Vagina (tissue), 2 donors: Measurements from ENCODE around the gene PZP.

Source experiments
- POLR2A ChIP-seq, 2 donors: fragments of 450-650 bp; IDR thresholded peaks; one replicate each; pipeline ENCODE4 v1.6.1; 2017; ENCODE audit warnings: antibody characterized with exemption in 2 of 2, mild to moderate bottlenecking in 2 of 2, moderate library complexity in 2 of 2
- TF ChIP-seq, protein P1 (sequence below), 3 experiments: fragments of 450-650 bp in 2 of 3; fragments of 200-600 bp in 1 of 3; sonication (generic) in 1 of 3; IDR thresholded peaks; one replicate each; pipeline ENCODE4 v1.5.1; 2017 to 2019; ENCODE audit warnings: antibody characterized with exemption in 3 of 3, mild to moderate bottlenecking in 2 of 3, moderate library complexity in 2 of 3

DNA sequence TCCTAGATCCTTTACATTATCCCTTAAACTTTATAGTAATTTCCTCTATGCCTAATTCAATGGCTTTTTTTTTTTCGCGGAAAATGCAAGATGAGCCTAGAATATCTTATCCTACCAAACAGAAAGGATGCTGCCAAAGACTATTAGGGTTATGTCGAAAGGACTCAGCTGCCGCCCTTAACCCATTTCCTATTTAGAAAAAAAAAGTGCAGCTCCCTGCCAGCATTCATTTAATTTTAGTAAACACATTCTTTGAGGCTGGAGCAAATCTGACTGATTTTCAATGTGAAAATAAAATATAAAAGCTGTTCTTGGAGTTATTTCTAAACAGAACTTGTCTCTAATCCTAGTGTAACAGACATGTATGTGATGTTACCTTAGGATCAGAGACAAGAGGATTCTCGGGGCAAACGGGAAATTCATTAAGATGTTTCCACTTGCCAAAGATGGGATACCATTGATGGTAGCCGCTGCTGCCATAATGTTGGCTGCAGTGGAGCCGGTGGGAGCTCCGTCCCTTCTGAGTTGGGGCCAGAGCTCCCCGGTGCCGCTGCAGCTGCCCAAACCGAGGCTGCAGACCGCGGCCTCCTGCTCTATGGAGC is 84.3 kb downstream of the PZP start:
- TF ChIP-seq, protein P1, sequence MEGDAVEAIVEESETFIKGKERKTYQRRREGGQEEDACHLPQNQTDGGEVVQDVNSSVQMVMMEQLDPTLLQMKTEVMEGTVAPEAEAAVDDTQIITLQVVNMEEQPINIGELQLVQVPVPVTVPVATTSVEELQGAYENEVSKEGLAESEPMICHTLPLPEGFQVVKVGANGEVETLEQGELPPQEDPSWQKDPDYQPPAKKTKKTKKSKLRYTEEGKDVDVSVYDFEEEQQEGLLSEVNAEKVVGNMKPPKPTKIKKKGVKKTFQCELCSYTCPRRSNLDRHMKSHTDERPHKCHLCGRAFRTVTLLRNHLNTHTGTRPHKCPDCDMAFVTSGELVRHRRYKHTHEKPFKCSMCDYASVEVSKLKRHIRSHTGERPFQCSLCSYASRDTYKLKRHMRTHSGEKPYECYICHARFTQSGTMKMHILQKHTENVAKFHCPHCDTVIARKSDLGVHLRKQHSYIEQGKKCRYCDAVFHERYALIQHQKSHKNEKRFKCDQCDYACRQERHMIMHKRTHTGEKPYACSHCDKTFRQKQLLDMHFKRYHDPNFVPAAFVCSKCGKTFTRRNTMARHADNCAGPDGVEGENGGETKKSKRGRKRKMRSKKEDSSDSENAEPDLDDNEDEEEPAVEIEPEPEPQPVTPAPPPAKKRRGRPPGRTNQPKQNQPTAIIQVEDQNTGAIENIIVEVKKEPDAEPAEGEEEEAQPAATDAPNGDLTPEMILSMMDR (IDR thresholded peaks at IDR 0.05) = no peak
- no peak for TF ChIP-seq POLR2A (IDR thresholded peaks at IDR 0.05)
